HG03045 (cell line): ENCODE measurements around the gene CDH23.

Experiments
- ATAC-seq: cut with Tn5 transposase; IDR thresholded peaks from one replicate; pipeline ENCODE4 v1.9.1; 2021; ENCODE audit warnings: mild to moderate bottlenecking, moderate library complexity; ENCODE audit not compliant: unreplicated experiment

The CDH23 gene

GRCh38 chr10:71695502-71696476 lies 299.1 kb downstream of the CDH23 start:
- no peak for ATAC-seq

DNA sequence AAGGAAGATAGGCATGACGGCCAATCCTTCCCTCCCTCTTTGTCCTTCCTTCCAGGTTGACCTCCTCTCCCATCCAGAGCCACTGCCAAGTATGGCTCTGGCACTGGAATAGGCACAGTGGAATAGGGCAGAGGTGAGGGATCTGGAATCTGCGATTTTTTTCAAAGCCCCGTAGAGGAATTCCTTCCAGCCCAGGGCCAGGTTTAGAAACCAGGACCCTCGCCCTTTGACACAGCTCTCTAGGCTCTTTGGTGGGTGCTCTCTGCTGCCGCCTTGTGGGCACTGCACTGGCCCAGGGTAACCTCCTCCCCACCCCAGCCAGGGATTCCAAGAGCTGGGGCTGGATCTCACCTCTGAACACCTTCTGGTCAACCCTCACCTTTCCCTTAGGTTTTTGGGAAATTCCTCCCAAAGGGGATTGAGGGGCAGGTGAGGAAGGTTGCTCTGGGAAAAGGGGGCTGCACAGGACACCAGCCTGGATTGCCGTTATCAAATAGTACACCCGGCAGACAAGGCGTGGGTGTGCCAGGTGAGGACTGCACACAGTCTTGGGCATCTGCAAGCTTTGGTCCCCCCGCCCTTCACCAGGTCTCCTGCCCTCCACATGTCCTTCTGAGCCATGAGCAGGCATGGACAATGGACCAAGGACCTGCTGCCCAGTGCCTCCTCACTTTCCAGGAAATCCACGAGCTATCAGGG lies 300.1 kb downstream of the CDH23 start:
- no peak for ATAC-seq

GRCh38 chr10:71697938-71698709 lies 301.4 kb downstream of the CDH23 start:
- ATAC-seq, result no peak

DNA sequence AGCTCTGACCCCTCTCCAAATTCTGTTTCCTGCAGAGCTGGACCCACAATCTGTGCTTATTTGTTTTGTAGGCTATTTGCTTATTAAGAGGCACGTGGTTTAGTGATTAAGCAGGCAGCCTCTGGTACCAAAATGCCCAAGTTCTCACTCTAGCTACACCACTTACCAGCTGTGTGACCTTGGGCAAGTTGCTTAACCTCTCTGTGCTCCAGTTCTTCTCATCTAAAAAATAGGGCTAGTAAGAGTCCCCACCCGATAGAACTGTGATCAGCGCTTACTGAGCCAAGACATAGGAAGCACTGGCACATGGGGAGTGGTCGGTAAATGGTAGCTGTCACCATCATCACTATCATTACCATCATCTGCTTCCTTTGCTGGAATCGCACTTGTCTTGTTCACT lies 302.0 kb downstream of the CDH23 start:
- ATAC-seq, result no peak

DNA sequence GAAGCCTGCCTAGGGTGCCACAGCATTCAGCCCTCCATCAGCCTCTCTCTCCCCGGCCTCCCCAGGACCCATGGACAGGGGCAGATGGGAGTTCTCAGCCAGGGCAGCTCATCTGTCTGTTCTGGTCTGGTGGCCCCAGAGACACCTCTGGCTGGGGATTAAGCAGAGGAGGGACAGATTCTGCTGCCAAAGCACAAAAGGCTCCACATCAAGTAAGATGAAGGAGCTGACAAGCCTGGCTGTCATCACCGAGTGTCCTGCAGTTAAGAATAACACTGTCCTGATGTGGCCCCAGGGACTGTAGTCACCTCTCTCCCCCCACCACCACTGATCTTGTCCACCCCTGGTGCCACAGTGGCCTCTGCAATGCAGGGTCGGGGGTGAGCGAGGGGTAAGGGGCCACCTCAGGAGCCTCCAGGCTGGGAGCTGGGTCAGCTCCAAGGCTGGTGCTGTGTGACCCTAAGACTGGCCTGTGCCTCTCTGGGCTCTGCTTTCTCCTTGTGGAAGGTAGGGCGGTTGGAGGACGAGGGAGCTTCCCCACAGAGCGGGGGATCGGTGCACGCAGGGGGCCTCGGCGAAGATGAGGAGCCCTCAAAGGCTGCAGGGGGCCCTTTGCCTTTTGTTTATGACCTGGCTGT lies 304.1 kb downstream of the CDH23 start:
- no peak for ATAC-seq

GRCh38 chr10:71701496-71702132 lies 304.9 kb downstream of the CDH23 start:
- no peak for ATAC-seq

DNA sequence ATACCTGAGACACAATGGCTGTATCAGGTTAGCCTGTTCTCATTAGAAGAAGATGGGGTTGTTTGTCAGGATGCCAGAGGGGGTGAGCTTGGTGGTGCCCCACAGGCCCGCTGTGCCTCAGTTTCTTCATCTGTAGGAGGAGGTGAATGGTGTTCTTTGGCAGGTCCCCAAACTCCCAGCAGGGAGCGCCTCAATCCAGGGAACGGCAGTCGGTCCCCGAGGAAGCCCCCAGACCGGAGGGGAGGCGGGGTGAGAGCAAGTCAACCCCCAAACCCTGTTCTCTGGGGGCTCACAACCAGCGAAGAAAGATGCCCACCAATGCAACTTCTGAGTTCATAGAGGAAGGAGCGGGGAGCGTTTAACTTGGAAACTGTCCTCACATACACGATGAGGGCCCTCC lies 306.9 kb downstream of the CDH23 start:
- no peak for ATAC-seq

GRCh38 chr10:71704816-71705215 lies 308.1 kb downstream of the CDH23 start:
- no peak for ATAC-seq

DNA sequence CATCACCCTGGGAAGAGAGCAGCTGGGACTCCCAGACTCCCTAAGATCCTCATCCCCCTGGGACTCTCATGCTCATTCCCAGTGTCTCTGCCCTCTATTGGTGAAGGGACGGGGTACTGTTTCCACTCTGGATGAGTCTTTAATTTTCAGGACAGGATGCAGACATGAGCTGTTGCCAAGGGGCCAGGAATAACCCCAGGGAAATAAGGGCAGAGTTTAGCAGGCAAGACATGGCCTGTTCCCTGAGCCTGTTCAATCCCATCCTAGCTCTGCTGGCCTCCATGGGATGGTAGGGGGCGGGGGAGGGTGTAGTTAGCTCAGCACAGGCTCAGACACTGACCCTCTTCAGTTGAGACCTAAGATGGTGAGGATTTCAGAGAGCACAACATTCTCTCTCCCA lies 308.9 kb downstream of the CDH23 start:
- no peak for ATAC-seq

DNA sequence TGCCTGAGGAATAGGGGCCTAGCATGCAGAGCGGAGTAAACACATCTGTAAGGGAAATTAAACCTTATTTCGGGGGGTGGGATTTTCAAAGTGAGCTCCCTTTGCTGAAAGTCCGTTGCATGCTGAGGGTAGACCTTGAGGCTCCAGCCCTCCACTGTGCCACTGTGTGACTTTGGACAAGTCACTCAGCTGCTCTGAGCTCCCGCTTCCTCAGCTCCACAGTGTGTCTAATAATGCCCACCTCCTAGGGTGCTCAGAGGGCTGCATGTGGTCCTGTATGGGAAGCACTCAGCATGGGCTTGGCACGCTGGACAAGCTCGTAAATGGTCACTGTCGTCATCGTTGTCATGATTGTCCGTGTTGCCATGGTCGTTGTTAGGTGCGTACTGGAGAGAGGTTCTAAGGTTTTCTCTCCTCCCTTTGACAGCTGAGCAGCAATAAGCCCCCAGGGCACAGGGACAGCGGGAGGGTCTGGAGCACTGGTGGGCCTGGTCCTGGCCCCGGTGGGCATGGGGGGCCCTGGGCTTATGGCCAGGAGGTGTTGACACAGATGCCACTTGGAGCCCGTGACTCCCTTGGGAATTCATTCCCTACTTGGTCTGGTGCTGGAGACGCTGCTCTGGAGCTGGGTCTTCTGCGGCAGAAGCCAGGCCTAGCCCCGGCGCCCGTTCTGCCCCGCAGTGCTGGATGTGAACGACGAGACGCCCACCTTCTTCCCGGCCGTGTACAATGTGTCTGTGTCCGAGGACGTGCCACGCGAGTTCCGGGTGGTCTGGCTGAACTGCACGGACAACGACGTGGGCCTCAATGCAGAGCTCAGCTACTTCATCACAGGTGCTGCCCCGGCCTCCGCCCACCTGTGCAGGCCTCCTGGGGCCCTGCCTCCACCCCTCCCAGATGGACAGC lies 309.7 kb downstream of the CDH23 start:
- no peak for ATAC-seq

GRCh38 chr10:71707240-71707789 lies 310.6 kb downstream of the CDH23 start:
- ATAC-seq, result no peak

- no peak for ATAC-seq
These were observed 311.6 kb downstream of the CDH23 start for GRCh38 chr10:71708301-71708703.

DNA sequence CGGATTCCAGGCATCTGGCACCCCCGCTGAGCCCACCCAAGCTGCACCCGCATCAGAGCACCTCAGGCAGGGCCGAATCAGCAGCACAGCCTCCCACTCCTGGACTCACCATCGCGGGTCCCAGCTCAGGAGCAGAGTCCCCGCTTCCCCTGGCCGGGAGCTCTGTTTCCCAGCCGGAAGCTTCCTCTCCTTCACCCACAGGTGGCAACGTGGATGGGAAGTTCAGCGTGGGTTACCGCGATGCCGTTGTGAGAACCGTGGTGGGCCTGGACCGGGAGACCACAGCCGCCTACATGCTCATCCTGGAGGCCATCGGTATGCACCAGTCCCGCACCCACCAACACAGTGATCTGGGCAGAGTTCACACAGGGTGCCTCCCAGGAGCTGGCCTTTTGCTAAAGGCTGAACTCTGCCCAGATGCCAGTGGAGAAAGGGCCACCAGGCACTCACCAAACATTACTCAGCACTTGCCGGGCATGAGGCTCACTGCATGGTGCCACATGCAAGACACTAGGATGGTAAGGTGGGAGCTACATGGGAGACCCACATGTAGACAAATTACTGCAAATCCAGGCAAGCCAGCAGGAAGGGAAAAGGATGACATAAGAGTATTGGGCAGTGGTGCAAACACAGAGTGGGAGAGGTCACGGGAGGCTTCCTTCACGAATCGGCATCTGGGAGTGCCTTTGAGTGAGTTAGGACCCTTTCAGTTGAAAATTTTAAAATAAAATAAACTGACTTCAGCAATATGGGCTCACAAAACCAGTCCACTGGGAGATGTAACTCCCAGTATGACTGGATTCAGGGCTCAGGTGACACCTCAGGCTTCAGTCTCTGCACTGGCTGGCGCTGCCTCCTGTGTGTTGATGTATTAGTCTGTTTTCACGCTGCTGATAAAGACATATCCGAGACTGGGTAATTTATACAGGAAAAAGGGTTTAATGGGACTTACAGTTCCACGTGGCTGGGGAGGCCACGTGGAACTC lies 312.5 kb downstream of the CDH23 start:
- ATAC-seq, result no peak

GRCh38 chr10:71710519-71710918 lies 313.8 kb downstream of the CDH23 start:
- no peak for ATAC-seq

DNA sequence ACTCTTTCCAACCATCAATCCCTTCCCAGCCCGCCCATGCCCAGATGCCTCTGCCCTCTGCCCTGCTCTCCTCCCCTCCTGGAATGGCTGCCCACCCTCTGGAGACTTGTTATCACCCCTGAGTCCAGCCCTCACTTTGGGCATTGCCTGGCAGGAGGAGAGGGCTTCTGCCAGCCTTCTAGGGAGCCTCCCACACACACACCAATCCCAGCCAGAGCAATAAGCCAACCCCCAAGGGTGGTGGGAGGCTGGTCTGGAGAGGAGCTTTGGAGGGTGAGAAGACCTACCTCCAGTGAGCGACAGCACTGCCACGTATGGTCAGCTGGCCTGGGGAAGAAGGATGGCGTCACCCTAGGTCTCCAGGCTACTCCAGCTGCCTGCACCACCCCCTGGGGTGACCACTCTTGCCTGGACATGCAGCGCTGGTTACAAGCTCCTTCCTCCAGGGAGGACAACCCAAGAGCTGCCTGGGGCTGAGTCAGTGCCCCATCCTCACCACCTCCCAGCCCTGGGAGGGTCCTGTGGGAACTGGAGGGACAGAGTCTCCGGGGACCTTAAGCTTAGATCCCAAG lies 314.4 kb downstream of the CDH23 start:
- ATAC-seq, result no peak

DNA sequence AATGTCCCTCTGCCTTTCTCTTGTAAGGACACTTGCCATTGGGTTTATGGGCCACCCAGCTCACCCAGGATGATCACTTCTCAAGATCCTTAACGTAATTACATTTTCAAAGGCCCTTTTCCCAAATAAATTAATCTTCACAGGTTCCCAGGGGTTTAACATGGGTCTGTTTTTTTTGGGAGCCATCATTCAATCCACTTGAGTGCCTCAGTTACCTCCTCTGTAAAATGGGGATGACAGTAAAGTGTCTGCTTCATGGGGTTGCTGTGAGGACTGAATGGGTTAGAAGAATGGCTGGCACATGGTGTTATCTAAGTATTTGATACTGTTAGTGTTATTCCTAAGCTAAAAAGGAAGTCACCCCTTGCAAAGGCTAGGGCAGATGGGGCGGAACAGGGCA lies 315.4 kb downstream of the CDH23 start:
- no peak for ATAC-seq

- ATAC-seq, result no peak
These were observed 315.9 kb downstream of the CDH23 start for GRCh38 chr10:71712572-71713134.
